Naive thymus-derived CD4-positive, alpha-beta T cell (primary cell): ENCODE results near the gene NTM. TPM values are rescaled to one million over a fixed set of nuclear protein-coding genes. Genes with fewer than 3 reads are reported as not detected.

ENCODE experiments used
- ATAC-seq: fragments of 150-1000 bp; cut with Tn5 transposase; 2 replicates; pipeline ENCODE4 v1.10.0; 2021; ENCODE audit warnings: mild to moderate bottlenecking, moderate library complexity
- CTCF ChIA-PET: fragments of 350-600 bp; sonication (Branson Sonifier 250); formaldehyde crosslinking; loops from one replicate; lab custom pipeline; 2021; ENCODE audit warnings: antibody characterized with exemption; lab: Charles Lee
- POLR2A ChIA-PET: fragments of 350-600 bp; sonication (Branson Sonifier 250); formaldehyde crosslinking; loops from one replicate; lab custom pipeline; 2021; ENCODE audit warnings: antibody characterized with exemption, inconsistent platforms; lab: Charles Lee
- DNase-seq, 9 donors: peaks; one replicate each; pipeline versions ENCODE4 v3.0.0 to v3.0.0-alpha.2; 2020 to 2022; ENCODE audit warnings: mixed read lengths in 1 of 9
- H3K27ac ChIP-seq: one replicate; pipeline ENCODE4 v1.7.0; 2013; ENCODE audit warnings: mild to moderate bottlenecking, low read depth, low read length, moderate library complexity
- H3K27me3 ChIP-seq, 2 donors: one replicate each; pipeline ENCODE4 v1.7.0; 2013; ENCODE audit warnings: low read length in 2 of 2, mild to moderate bottlenecking in 2 of 2, moderate library complexity in 2 of 2; ENCODE audit not compliant: control insufficient read depth in 2 of 2, insufficient read depth in 2 of 2
- H3K36me3 ChIP-seq, 3 experiments: 1 replicate in 2 of 3; 2 replicates in 1 of 3; pipeline ENCODE4 v1.7.0; 2013; ENCODE audit warnings: low read length in 3 of 3, mild to moderate bottlenecking in 3 of 3, moderate library complexity in 1 of 3; ENCODE audit not compliant: insufficient read depth in 3 of 3, control insufficient read depth in 2 of 3
- H3K4me1 ChIP-seq, 2 donors: one replicate each; pipeline ENCODE4 v1.7.0; 2013; ENCODE audit warnings: low read length in 2 of 2, mild to moderate bottlenecking in 2 of 2, moderate library complexity in 1 of 2; ENCODE audit not compliant: control insufficient read depth in 2 of 2, insufficient read depth in 2 of 2
- H3K4me3 ChIP-seq: 2 replicates; pipeline ENCODE4 v1.7.0; 2013; ENCODE audit warnings: mild to moderate bottlenecking, low read length
- H3K9me3 ChIP-seq, 3 experiments: 1 replicate in 2 of 3; 2 replicates in 1 of 3; pipeline ENCODE4 v1.7.0; 2013; ENCODE audit warnings: low read length in 3 of 3; ENCODE audit not compliant: control insufficient read depth in 2 of 3
- H3K27ac Mint-ChIP-seq, 9 donors: one replicate each; pipeline ENCODE4 v1.8.0; 2020 to 2022; ENCODE audit warnings: mixed read lengths in 9 of 9, mild to moderate bottlenecking in 8 of 9, moderate library complexity in 5 of 9, inconsistent platforms in 2 of 9
- H3K27me3 Mint-ChIP-seq, 5 donors: one replicate each; pipeline ENCODE4 v1.8.0; 2021 to 2022; ENCODE audit warnings: mixed read lengths in 5 of 5, mild to moderate bottlenecking in 1 of 5
- H3K36me3 Mint-ChIP-seq, 5 donors: one replicate each; pipeline ENCODE4 v1.8.0; 2020 to 2022; ENCODE audit warnings: mixed read lengths in 5 of 5, mild to moderate bottlenecking in 3 of 5, inconsistent platforms in 1 of 5
- H3K4me1 Mint-ChIP-seq, 7 donors: one replicate each; pipeline ENCODE4 v1.8.0; 2020 to 2022; ENCODE audit warnings: mixed read lengths in 7 of 7, mild to moderate bottlenecking in 3 of 7, inconsistent platforms in 1 of 7
- H3K4me3 Mint-ChIP-seq, 10 donors: one replicate each; pipeline ENCODE4 v1.8.0; 2020 to 2022; ENCODE audit warnings: mild to moderate bottlenecking in 10 of 10, mixed read lengths in 10 of 10, moderate library complexity in 6 of 10, inconsistent platforms in 2 of 10
- H3K9me3 Mint-ChIP-seq, 11 donors: one replicate each; pipeline ENCODE4 v1.8.0; 2020 to 2022; ENCODE audit warnings: mixed read lengths in 11 of 11, mild to moderate bottlenecking in 4 of 11, inconsistent platforms in 1 of 11, moderate library complexity in 1 of 11
- intact Hi-C, 2 donors: fragments of 100-400 bp; cut with micrococcal nuclease; formaldehyde crosslinking; loops; one replicate each; pipeline ENCODE4 v1.15.1; 2023
- polyA plus RNA-seq, 2 donors: library from polyadenylated mRNA; unstranded; fragments of 300-500 nt; fragmentation: Illumina TruSeq; gene quantifications; one replicate each; pipeline ENCODE4 v1.2.3, GENCODE V29; 2021
- total RNA-seq, 6 experiments: library from RNA in 5 of 6; stranded (reverse) in 5 of 6; gene quantifications; 1 replicate in 5 of 6; 2 replicates in 1 of 6; pipeline ENCODE4 v1.2.3 and lab custom pipeline; 2021 to 2026

Gene NTM
- total and polyA plus RNA-seq, 7 experiments from 2014 or later: not detected

- no peaks in the 10 kb centered on the region for H3K36me3 Mint-ChIP-seq
- Histone ChIP-seq H3K27me3 (no peaks in the 10 kb centered on the region), H3K4me1 (no peaks in the 10 kb centered on the region), H3K36me3 (no peaks in the 10 kb centered on the region), H3K4me3 (no peak overlapping the region), H3K27ac (no peak overlapping the region), H3K9me3 (no peaks in the 10 kb centered on the region)
- DNase-seq (no peak), ATAC-seq (no peak)
- no peaks in the 10 kb centered on the region for H3K4me1 Mint-ChIP-seq
- CTCF ChIA-PET: no interaction called here
- no peak overlapping the region for H3K27ac Mint-ChIP-seq
- intact Hi-C loops: no loop called here
- H3K4me3 Mint-ChIP-seq: no peak overlapping the region
- peaks cover 0 to 3% (median 0%) of the 10 kb centered on the region in 11 donors for H3K9me3 Mint-ChIP-seq
- peaks cover 0 to under 1% (median 0%) of the 10 kb centered on the region in 5 donors for H3K27me3 Mint-ChIP-seq
- POLR2A ChIA-PET: no interaction called here
Observed at GRCh38 chr11:131642756-131643531, 272.5 kb downstream of the NTM start.

- ChIA-PET CTCF (no interaction called here), POLR2A (no interaction called here)
- no peaks in the 10 kb centered on the region for H3K27me3 Mint-ChIP-seq
- H3K36me3 Mint-ChIP-seq: no peaks in the 10 kb centered on the region
- intact Hi-C loops: no loop called here
- ATAC-seq (peak; percentile 31), DNase-seq (no peak)
- H3K9me3 ChIP-seq: no peaks in the 10 kb centered on the region
- H3K27me3 ChIP-seq: no peaks in the 10 kb centered on the region
- H3K27ac ChIP-seq: no peak overlapping the region
- no peaks in the 10 kb centered on the region for H3K36me3 ChIP-seq
- H3K9me3 Mint-ChIP-seq: peaks cover 0 to 3% (median 0%) of the 10 kb centered on the region in 11 donors
- no peak overlapping the region for H3K4me3 Mint-ChIP-seq
- H3K4me1 Mint-ChIP-seq: no peaks in the 10 kb centered on the region
- H3K27ac Mint-ChIP-seq: no peak overlapping the region
- no peaks in the 10 kb centered on the region for H3K4me1 ChIP-seq
- no peak overlapping the region for H3K4me3 ChIP-seq
Observed at GRCh38 chr11:131644204-131644795, 273.9 kb downstream of the NTM start.

GRCh38 chr11:131645237-131645636 lies 274.8 kb downstream of the NTM start:
- peaks cover 0 to 3% (median 0%) of the 10 kb centered on the region in 11 donors for H3K9me3 Mint-ChIP-seq
- Histone ChIP-seq H3K27me3 (no peaks in the 10 kb centered on the region), H3K4me3 (no peak overlapping the region), H3K4me1 (no peaks in the 10 kb centered on the region), H3K27ac (no peak overlapping the region), H3K9me3 (no peaks in the 10 kb centered on the region), H3K36me3 (no peaks in the 10 kb centered on the region)
- ChIA-PET CTCF (no interaction called here), POLR2A (no interaction called here)
- no peaks in the 10 kb centered on the region for H3K36me3 Mint-ChIP-seq
- DNase-seq (no peak), ATAC-seq (no peak)
- no peak overlapping the region for H3K4me3 Mint-ChIP-seq
- H3K27me3 Mint-ChIP-seq: no peaks in the 10 kb centered on the region
- intact Hi-C loops: no loop called here
- no peak overlapping the region for H3K27ac Mint-ChIP-seq
- H3K4me1 Mint-ChIP-seq: no peaks in the 10 kb centered on the region

- H3K27me3 ChIP-seq: no peaks in the 10 kb centered on the region
- Mint-ChIP-seq H3K9me3 (peaks cover 0 to 6% (median 0%) of the 10 kb centered on the region in 11 donors), H3K4me1 (no peaks in the 10 kb centered on the region), H3K27ac (no peak overlapping the region), H3K36me3 (no peaks in the 10 kb centered on the region), H3K4me3 (no peak overlapping the region), H3K27me3 (peaks cover 0 to 16% (median 0%) of the 10 kb centered on the region in 5 donors)
- DNase-seq: no peak
- POLR2A ChIA-PET: no interaction called here
- no peak overlapping the region for H3K27ac ChIP-seq
- no peak overlapping the region for H3K4me3 ChIP-seq
- CTCF ChIA-PET: no interaction called here
- no peaks in the 10 kb centered on the region for H3K36me3 ChIP-seq
- intact Hi-C loops: no loop called here
- no peaks in the 10 kb centered on the region for H3K9me3 ChIP-seq
- no peaks in the 10 kb centered on the region for H3K4me1 ChIP-seq
- ATAC-seq: no peak
Observed at GRCh38 chr11:131649856-131650255, 279.4 kb downstream of the NTM start.

- Histone ChIP-seq H3K4me3 (no peak overlapping the region), H3K4me1 (no peaks in the 10 kb centered on the region), H3K36me3 (no peaks in the 10 kb centered on the region), H3K27ac (no peak overlapping the region), H3K9me3 (no peaks in the 10 kb centered on the region), H3K27me3 (no peaks in the 10 kb centered on the region)
- CTCF ChIA-PET: no interaction called here
- DNase-seq (no peak), ATAC-seq (no peak)
- no peak overlapping the region for H3K4me3 Mint-ChIP-seq
- H3K36me3 Mint-ChIP-seq: no peaks in the 10 kb centered on the region
- intact Hi-C loops: no loop called here
- peaks cover 0 to 25% (median 0%) of the 10 kb centered on the region in 5 donors for H3K27me3 Mint-ChIP-seq
- POLR2A ChIA-PET: no interaction called here
- no peak overlapping the region for H3K27ac Mint-ChIP-seq
- no peaks in the 10 kb centered on the region for H3K4me1 Mint-ChIP-seq
- H3K9me3 Mint-ChIP-seq: peaks cover 0 to 5% (median 0%) of the 10 kb centered on the region in 11 donors
Observed at GRCh38 chr11:131652231-131652630, 281.8 kb downstream of the NTM start.

- Mint-ChIP-seq H3K4me1 (no peaks in the 10 kb centered on the region), H3K4me3 (no peak overlapping the region)
- POLR2A ChIA-PET: no interaction called here
Observed at GRCh38 chr11:131653260-131653659, 282.8 kb downstream of the NTM start.

GRCh38 chr11:131654849-131655248 lies 284.4 kb downstream of the NTM start:
- ChIA-PET POLR2A (no interaction called here), CTCF (no interaction called here)
- no peak for ATAC-seq
- Mint-ChIP-seq H3K4me1 (no peaks in the 10 kb centered on the region), H3K27me3 (peaks cover 0 to 36% (median 4%) of the 10 kb centered on the region in 5 donors), H3K36me3 (no peaks in the 10 kb centered on the region), H3K9me3 (peaks cover 0 to 5% (median 0%) of the 10 kb centered on the region in 11 donors), H3K4me3 (no peak overlapping the region), H3K27ac (no peak overlapping the region)
- no peaks in the 10 kb centered on the region for H3K9me3 ChIP-seq
- DNase-seq: no peak
- H3K36me3 ChIP-seq: no peaks in the 10 kb centered on the region
- H3K27me3 ChIP-seq: no peaks in the 10 kb centered on the region
- H3K4me1 ChIP-seq: no peaks in the 10 kb centered on the region
- H3K27ac ChIP-seq: no peak overlapping the region
- intact Hi-C loops: no loop called here
- H3K4me3 ChIP-seq: no peak overlapping the region

More at GRCh38 chr11:131653260-131653659, 282.8 kb downstream of the NTM start:
- ATAC-seq: no peak
- Histone ChIP-seq H3K27me3 (no peaks in the 10 kb centered on the region), H3K36me3 (no peaks in the 10 kb centered on the region), H3K27ac (no peak overlapping the region), H3K9me3 (no peaks in the 10 kb centered on the region), H3K4me3 (no peak overlapping the region), H3K4me1 (no peaks in the 10 kb centered on the region)
- CTCF ChIA-PET: no interaction called here
- peaks cover 0 to 25% (median 0%) of the 10 kb centered on the region in 5 donors for H3K27me3 Mint-ChIP-seq
- H3K36me3 Mint-ChIP-seq: no peaks in the 10 kb centered on the region
- peaks cover 0 to 5% (median 0%) of the 10 kb centered on the region in 11 donors for H3K9me3 Mint-ChIP-seq
- no peak for DNase-seq
- intact Hi-C loops: no loop called here
- H3K27ac Mint-ChIP-seq: no peak overlapping the region
